Stimulated activated CD4-positive, alpha-beta T cell treated with anti-CD3 and anti-CD28 coated beads, Interleukin-1b, Interleukin-23, amount 100 ng/mL, for 48 hours (primary cell): Measurements from ENCODE around the gene CRACDL.
A peak's percentile ranks its signal among the peaks of the same experiment; 100 is the strongest.
"Not testable (repeated sequence)": the region's sequence is repeated elsewhere in the genome, so short reads cannot be mapped to it uniquely, and the experiment has no call there.

ENCODE experiments used
- DNase-seq: peaks from one replicate; pipeline ENCODE4 v3.0.0-alpha.2; 2020

CRACDL gene

GRCh38 chr2:98772536-98772935 lies 163.5 kb downstream of the CRACDL start:
- no peak for DNase-seq

GRCh38 chr2:98771721-98772524 lies 164.1 kb downstream of the CRACDL start:
- DNase-seq: peak; percentile 69

GRCh38 chr2:98771264-98771663 lies 164.8 kb downstream of the CRACDL start:
- no peak for DNase-seq

GRCh38 chr2:98769784-98770183 lies 166.2 kb downstream of the CRACDL start:
- no peak for DNase-seq

DNA sequence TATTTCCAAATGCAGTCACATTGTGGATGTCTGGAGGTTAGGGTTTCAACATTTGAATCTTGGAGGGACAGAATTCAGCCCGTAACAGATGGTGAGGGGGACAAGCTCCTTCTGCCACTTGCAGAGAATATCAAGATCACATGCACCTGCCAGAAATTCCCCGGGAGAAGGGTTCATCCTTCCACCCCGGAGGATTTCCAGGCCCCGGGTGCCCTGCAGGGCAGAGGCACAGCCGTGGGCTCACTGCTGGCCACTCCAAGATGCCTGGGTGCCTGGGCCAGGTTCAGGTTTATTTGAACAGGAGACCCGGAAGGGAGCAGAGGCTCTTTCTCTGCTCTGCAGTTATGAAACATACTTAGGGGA lies 166.9 kb downstream of the CRACDL start:
- DNase-seq: no peak

GRCh38 chr2:98768384-98769113 lies 167.5 kb downstream of the CRACDL start:
- DNase-seq: peak; percentile 22

- DNase-seq: no peak
These were observed 171.5 kb downstream of the CRACDL start for GRCh38 chr2:98764499-98764898.

- no peak for DNase-seq
These were observed 172.6 kb downstream of the CRACDL start for GRCh38 chr2:98763209-98763951.

- no peak for DNase-seq
These were observed 174.1 kb downstream of the CRACDL start for GRCh38 chr2:98761909-98762308.

GRCh38 chr2:98761267-98761781 lies 174.7 kb downstream of the CRACDL start:
- peak; percentile 79 for DNase-seq

DNA sequence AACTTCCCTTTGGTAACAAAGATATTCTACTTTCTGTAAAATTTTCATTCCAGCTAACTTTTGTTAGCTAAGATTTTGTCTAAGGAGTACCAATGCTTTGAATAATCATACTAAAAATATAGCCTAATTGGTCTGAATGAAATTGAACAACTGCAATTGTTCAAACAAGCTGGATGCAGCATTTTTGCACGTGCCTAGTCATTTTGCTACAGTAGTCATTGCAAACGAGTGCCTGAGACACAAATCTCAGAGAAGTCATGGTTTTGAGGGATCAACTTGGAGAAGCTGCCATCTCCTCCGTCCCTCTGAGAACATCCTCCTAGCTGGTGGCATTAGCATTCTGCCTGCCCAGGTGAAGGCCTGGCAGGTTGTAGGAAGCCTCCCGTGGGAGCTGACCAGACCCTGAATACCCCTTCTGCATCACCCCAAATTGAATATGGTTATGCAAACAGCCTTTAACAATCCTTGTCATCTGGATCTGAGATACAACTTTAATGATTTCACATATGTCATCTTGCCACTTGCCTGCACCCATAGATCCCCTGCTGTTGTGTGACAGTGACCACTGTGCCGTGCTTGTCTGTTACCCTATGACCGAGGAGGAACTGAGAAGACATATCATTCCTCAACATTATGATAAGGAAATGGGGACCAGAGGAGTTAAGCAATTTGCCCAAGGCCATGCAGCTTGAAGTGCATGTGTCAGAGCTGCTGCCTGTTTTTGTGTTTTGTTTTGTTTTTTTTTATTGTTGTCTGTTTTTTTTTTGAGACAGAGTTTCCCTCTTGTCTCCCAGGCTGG lies 176.0 kb downstream of the CRACDL start:
- no peak for DNase-seq

DNA sequence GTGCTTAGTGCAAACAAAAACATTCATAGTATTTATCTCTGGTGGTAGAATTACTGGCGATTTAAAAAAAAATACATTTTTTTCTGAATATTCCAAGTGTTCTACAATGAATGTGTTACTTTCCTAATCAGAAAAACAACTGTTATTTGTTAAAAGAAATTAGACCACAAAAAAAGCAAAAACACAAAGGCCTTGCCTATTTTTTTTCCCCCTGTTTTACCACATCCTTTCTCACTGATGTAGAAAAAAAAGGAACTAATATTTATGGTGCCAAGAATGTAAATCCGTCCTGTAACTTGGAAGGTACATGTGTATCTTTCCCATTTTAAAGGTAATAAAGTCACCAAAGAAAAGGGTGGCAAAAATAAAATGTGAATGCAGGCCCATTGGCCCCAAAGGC lies 176.7 kb downstream of the CRACDL start:
- DNase-seq: no peak

GRCh38 chr2:98757904-98758421 lies 178.1 kb downstream of the CRACDL start:
- DNase-seq: peak; percentile 44

GRCh38 chr2:98753801-98754200 lies 182.2 kb downstream of the CRACDL start:
- DNase-seq: no peak

DNA sequence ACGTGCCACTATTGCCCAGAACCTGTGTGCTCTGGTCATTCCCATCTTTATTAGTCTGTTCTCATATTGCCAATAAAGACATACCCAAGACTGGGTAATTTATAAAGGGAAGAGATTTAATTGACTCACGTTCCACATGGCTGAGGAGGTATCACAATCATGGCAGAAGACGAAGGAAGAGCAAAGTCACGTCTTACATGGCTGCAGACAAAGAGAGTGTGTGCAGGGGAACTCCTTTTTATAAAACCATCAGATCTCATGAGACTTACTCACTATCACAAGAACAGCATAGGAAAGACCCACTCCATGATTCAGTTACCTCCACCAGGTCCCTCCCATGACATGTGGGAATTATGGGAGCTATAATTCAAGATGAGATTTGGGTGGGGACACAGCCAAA lies 183.3 kb downstream of the CRACDL start:
- DNase-seq: not testable (repeated sequence)

DNA sequence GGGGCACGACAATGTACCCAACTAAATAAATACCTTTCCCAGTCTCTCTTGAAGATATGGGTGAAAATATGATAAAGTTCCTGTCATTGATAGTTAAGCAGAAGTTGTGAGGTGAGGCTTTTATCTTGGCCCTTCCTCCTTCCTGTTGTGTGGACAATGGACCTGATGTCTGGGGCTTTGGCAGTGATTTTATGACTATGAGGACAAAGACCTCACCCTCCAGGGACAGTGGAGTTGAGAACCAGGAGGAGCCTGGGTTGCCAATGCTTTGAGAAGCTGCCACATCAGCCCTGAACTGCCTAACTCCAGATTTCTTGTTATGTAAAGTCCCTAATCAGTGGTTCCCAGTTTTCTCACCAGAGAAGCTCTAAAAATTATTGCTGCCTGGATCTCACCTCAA lies 184.3 kb downstream of the CRACDL start:
- no peak for DNase-seq

- no peak for DNase-seq
These were observed 185.3 kb downstream of the CRACDL start for GRCh38 chr2:98750593-98751282.

DNA sequence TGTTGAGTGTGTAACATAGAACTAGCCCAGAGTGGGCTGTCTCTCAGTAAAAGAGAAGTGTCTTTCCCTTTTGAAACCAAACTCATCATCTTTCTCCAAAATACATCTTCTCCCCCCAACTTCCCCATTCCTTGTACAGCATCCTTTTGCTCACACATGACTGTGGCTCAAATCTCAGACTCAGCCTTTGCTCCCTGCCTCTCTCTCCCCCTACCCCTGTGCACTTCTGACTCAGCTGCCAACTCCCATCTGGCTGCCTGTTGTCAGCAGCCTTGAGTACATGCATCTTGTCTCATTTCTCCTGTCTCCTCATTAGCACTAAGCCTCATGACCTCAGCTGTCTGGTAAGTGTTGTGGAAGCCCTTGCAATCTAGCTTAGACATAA lies 187.0 kb downstream of the CRACDL start:
- DNase-seq: no peak

DNA sequence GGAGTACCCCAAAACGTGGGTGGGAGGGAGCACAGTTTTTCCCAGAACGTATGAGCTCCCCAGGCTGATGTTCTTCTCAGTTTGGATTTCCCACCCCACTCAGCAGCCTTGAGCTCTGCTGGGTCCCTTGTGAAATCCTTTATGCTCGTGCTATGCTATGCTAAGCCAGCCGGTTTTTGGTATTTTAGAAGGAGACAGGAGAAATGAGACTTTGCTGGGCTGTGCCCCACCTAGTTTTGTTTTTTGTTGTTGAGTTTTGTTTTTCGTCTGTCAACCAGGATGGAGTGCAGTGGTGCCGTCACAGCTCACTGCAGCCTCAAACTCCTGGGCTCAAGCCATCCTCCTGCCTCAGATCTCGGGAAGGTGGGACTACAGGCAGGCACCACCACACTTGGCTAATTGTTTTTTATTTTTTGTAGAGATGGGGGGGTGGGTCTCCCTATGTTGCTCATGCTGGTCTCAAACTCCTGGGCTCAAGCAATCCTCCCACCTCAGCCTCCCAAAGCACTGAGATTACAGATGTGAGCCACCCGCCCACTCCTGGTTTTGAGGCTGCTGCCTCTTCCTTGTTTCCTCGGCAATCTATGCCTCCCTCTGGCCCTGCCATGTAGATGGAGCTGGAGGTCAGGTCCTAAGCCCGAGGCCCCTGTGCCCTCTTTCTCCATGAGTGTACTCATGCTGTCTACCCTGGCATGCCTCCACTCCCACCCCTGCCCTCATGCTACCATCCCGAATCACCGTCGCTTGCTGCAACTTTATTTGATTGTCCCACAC lies 187.5 kb downstream of the CRACDL start:
- no peak for DNase-seq

DNA sequence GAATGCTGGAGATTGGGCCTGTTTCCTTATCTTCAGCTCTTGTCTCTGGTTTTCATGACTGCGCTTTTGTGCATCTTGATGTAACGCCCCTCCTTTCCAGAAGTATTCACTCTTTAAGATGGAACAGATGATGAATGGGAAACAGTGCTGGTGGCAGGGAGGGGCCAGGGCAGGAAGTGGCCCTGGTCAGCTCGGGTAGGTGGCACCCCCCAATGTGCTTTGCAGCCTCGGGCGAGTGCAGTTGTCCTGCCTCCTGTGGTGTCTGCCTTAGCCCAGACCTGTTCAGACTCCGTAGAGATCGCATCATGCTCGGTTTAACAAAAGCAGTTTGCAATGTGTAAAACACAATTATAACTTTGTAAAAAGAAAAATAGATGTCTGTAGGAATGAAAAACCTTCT lies 188.1 kb downstream of the CRACDL start:
- DNase-seq: no peak

GRCh38 chr2:98746426-98746825 lies 189.6 kb downstream of the CRACDL start:
- no peak for DNase-seq
